Activated CD4-positive, alpha-beta T cell treated with anti-CD3 and anti-CD28 coated beads, Interleukin-2, amount 50 U/mL, for 24 hours (primary cell): ENCODE measurements around the gene GPR78.

Experiments used
- DNase-seq, 2 donors: peaks; one replicate each; pipeline ENCODE4 v3.0.0-alpha.2; 2020; ENCODE audit warnings: low read depth in 1 of 2, low spot score in 1 of 2

GPR78 gene

DNA sequence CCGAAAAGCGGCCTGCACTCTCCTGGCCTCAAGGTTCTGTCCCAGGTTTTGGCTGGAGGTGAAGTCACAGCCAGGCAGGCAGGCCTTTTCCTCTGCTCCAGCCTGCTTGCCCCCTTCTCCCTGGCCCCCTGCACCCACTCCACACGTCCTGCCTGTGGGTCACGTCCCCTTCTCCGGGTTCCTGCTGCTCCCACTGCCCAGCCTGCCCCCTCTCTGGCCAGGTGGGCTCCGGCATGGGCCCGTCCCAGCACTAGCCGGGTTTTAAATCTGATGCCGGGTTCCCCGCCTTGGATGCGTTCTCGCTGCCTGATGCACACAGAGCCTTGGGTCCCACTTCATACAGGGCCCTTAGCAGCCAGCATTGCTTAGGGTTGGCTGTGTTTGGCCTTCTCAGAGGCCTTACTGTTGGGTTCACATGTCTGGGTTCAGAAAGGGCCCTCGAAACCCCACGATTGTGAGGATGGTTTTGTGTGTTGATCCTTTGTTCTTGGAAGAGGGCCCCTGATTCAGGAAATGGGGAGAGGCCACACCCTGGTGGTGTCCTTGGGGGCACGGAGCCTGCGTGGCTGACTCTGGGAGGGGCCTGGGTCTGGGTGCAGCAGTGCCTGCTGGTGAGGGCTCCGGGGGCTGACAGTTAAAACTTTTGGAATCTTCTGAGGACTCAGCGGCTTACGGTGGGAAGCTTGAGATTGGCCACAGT, 18.3 kb downstream of the GPR78 start:
- DNase-seq = no peak

DNA sequence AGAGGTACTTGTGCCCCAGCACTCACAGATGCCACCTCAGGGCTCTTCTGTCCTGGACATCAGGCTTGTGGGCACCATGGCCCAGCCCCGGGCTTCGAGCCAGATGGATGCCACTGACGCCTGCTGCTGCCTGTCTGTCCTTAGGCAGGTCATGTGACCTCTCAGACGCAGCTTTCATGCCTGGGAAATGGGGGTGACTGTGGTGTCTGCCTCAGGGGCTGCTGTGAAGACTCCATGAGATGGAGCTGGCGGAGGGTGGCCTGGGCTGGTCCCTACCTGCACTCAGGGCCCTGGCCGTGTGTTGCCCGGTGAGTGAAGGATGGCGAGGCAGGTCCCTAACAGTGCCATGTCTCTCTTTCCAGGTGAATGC, 18.9 kb downstream of the GPR78 start:
- DNase-seq = no peak

DNA sequence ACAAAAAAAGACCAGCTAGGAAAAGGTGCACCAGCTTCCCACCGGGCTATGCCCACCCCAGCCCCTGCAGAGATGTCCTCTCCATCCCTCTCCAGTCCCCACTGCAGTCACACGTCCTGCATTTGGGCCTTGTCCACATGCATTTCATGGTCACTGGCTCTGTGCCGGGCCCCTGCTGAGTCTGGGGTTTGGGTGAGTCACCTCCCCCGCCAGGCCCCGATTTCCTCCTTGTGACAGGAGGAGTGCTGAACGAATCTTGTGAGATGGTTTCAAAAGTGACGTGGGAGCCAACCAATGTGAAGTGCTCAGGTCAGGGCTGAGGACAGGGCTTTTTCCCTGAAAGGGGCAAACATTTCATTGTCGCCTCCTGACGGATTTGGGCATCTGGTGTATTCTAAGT, 19.5 kb downstream of the GPR78 start:
- DNase-seq = no peak

DNA sequence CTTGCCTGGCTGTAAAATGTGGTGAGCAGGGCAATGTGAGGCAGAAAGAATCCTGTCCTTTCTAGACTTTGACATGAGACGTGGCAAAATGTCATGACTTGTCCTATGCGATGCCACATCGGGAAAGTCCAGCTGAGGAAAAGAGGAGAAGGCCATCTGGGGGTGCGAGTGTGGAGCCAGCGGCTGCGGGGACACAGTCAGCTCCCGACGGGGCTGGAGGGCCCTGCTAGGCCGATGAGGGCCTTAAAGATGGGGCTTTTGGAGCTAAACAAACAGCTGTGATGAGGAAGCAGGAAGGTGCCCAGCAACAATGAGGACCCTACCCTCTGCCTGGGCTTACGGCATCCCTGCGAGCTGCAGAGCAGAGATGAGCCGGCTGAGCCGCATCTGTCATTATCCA, 20.1 kb downstream of the GPR78 start:
- DNase-seq = no peak

DNA sequence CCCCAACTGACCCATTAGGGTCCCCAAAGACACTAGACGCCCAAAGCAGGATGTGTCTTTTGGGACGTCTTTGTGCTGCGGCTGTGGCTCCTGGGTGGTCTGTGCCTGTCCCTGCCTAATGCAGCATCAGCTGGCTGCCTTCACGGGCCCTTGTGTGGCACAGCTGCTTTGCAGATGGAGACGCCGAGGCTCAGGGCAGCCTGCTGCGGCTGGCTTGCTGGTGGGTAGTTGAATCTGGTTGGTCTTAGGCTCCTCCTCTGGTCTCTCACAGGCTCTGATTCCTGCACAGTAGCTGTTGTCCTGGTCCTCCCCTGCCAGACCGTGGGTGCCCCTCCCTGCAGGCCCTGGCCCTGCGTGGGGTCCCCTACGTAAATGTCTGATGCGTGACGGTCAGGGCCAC, 20.5 kb downstream of the GPR78 start:
- no peak for DNase-seq

DNA sequence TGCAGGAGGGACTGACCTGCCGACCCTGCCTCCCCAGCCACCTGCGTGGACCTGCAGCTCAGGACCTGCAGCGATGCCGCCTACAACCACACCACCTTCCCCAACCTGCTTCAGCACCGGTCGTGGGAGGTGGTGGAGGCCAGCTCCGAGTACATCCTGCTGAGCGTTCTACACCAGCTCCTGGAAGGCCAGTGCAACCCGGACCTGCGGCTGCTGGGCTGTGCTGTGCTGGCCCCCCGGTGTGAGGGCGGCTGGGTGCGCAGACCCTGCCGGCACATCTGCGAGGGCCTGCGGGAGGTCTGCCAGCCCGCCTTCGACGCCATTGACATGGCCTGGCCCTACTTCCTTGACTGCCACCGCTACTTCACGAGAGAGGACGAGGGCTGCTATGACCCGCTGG, 20.9 kb downstream of the GPR78 start:
- DNase-seq = no peak

DNA sequence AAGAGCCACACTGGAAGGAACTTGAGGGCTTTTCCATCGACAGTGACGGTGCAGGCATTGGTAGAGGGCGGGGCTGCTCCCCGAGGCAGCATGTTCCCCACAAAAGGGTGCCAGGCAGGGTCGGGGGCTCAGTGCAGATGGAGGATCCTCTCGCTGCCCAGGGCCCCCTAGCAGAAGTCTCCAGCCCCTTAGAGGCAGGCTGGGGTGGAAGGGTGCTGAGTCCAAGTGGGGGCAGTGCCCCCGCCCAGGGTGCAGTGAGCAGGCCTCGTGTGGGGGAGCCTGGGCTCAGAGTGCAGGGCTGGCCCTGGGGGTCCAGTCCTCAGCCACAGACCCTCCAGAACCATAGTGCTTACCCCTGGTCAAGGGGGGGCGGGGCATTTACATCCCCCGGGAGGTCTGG, 21.4 kb downstream of the GPR78 start:
- DNase-seq = no peak

DNA sequence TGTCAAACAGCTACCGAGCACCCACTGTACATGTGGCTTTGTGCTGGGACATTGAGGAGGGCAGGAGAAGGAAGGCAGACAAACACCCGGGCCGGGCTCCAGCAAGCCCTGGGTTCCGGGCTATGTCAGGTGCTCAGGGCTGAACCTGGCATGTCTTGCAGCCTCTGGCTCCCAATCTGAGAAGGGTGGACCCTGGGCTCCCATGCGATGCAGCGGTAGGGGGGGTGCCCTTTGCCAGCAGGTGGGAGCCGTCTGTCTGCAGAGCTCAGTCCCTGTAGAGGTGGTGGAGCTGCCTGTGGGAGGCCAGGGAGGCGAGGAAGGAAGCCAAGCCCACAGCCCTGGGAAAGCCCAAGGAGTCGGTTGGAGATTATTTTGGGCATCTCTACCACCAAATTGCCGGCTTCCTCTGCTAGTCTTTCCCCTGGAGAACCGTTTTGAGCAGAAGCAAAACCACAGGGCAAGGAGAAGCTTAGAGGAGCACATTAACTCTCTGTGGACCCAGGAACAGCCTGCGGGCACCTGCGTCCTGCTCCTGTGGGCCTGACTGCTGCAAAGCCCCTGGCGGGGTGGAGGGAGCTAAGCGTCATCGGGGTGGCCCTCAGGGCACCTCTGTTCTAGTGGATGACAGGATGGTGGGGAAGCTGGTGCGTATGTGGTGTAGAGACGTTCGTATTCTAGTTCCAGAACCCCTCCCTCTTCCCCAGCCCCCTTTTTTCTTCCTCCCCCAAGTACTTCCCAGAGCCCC, 22.7 kb downstream of the GPR78 start:
- no peak for DNase-seq

DNA sequence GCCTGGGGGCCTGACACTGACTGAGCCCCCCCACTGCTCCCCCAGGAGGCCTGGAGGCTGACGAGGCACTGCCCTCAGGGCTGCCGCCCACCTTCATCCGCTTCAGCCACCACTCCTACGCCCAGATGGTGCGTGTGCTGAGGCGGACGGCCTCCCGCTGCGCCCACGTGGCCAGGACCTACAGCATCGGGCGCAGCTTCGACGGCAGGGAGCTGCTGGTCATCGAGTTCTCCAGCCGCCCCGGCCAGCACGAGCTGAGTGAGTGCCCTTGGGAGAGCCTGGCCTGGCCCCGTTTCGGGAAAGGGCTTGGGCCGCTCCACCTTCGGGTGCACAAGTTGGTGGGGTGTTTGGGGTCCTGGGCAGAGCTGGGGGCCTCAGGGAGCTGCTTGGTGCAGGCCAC, 23.7 kb downstream of the GPR78 start:
- DNase-seq = no peak

DNA sequence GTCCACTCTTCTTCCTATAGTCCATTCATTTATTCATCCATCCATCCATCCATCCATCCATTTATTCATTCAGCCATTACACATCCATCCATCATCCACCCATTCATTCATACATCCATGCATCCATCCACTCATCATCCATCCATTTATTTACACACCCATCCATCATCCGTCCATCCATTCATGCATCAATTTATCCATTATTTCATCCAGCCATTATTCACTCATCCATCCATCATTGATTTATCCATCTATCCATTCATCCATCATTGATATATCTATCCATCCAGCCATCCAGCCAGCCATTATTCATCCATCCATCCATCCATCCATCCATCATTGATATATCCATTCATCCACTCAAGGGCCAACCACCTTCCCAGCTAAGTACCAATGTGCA, 25.1 kb downstream of the GPR78 start:
- no peak for DNase-seq

DNA sequence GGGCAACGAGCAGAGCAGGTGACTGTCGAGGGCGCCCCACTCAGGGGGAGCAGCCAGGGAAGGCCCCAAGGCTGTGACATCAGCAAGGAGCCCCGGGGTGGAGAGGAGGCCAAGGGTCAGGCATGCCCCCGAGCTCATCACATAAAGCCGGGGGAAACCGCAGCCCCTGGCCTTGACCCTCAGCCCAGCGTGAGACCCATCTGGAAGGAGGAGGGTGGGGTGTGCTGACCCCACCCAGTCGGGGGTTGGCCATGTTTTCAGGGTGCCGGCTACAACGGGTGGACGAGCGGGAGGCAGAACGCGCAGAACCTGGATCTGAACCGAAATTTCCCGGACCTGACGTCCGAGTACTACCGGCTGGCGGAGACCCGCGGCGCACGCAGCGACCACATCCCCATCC, 26.3 kb downstream of the GPR78 start:
- no peak for DNase-seq

DNA sequence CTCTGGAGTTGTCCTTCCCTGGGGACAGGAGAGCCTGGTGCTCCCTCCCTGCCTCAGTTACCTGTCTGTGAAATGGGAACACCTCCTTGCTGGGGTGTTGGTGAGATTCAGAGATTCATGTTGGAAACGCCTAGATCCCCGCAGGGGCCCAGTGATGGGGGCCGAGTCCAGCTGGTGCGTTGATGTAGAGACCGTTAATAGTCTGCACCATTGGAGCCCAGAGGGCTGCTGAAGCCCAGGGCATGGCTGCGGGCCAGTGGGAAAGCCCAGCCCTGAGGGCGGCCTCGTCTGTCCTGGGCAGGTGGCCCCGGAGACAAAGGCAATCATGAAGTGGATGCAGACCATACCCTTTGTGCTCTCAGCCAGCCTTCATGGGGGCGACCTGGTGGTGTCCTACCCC, 26.8 kb downstream of the GPR78 start:
- no peak for DNase-seq

DNA sequence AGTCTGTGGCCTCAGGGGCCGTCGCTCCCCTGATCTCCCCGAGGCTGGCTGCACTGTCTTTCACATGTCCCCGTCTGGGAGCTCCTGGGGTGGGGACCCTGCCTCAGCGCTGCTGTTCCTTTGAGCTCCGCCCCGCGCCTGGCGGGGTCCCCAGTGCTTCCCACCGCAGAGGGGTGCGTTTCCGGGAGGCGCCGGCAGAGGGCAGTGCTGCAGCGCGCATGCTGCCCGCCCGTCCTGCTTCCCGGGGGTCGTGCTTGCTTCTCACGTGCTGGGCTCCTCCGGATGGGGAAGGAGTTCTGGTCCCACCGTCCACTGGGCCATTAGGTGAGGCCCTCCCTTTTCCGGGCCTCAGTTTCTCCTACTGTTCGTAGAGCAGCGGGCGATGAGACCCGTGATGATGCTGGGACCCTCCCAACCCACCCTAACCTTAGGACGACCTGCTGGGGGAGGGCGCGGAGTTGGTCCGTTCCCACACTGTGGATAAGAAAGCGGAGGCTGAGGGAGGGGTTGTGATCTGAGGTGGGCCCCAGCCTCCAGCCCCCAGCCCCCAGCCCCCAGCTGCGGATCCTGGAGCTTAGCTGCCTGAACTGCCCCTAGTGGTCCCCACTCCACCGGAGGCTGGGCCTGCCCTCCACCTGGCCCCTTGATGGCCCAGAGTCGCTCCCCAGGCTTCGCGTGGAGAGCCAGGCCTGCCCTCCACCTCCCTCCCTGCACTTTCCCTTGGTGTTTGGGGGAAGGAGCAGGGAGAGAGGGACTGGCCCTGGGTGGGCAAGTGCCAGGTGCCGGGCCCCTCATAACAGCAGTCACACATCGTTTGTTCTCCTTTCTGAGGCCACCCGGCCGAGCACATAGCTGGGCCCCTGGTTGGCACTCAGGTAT, 27.6 kb downstream of the GPR78 start:
- peak in 1 of 2 donors; percentile 17 for DNase-seq

DNA sequence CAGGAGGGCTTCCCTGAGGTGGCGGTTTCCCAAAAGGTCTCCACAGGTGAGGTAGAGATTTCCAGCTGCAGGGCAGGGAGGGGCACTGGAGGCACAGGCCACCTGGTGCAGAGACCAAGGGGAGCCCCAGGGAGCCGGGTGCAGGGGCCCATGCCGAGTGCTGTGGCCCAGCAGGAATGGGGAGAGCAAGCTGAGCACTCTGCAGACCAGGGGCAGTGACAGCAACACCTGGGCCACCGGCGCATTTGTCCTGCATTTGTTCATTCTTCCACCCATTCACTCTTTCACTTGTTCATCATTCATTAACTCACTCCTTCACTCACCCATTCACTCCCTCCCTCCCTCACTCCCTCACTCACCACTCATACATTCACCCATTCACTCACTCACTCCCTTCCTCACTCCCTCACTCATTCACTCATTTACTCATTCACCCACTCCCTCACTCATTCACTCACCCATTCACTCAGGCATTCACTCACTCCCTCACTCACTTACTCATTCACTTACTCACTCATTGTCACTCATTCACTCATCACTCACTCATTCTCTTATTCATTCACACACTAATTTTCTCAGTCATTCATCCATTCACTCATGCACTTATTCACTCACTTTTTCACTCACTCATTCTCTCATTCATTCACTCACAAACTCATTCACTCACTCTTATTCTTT, 28.7 kb downstream of the GPR78 start:
- no peak for DNase-seq

DNA sequence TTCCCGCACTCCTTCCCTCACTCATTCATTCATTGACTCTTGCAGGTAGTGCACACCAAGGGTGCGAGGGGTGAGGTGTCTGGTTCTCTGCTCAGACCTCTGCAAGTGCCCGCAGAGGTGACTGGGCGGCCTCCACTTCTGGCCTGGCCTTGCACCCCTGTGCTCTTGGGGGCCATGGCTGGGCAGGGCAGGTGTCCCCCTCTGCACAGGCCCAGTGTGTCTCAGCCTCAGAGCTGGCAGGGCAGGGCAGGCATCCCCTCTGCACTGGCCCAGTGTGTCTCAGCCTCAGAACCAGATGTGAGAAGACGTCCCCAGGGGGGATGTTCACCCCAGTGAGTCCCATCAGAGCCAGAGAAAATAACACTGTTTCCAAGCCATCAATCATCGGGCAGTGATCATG, 29.2 kb downstream of the GPR78 start:
- no peak for DNase-seq

DNA sequence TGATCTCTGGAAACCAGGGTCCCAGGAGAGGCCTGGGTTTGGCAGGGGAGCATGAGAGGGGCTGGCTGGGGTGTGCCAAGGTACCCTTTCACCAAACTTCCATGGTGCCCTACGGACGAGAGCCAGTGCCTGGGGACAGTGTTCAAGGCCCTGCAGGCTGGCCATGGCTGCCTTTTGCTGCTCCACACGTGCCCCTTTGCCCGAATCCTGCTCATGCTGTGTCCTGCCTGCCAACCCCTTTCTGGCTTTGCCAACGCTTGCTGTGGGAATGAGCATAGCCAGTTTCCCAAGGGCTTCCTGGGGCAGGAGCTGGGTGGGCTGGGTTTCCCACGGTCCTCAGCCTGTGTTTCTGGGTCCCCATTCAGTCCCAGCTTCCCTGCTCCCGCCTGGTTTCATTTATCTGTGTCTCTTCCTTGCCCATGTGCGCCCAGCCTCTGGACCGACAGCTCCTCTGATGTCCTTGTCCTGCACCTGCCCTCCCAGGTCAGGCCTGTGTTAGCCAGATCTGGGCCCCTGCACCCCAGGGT, 29.7 kb downstream of the GPR78 start:
- DNase-seq = no peak

DNA sequence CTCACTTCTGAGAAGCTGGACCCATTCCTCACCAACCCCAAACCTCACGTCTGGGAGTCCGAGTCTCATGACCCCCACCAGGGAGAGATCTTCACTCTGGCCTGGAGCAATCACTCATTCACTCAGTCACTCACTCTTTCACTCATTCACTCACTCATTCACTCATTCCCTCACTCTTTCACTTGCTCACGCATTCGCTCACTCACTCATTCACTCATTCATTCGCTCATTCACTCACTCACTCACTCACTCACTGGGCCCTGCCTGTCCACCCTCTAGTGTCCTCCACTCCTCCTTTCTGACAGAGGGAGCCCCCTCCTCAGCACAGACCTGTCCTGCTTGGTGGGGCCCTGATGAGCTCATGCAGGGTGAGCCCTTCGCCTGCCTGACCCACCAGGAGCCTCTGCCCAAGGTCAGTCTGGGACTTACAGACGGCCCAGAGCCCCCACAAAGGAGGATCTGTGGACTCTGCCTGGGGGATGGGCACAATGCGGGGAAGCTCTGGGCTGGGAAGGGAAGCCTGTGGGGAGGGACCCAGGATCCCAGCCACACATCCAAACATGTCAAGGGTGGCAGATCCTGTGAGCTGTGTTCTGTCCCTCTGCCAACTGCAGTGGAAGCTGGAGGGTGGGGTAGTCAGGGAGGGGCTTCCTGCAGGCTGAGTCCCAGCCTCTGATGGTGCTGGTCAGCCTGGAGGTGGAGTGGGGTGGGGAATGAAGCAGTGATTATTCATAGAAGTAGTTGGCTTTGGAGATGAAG, 30.8 kb downstream of the GPR78 start:
- no peak for DNase-seq

DNA sequence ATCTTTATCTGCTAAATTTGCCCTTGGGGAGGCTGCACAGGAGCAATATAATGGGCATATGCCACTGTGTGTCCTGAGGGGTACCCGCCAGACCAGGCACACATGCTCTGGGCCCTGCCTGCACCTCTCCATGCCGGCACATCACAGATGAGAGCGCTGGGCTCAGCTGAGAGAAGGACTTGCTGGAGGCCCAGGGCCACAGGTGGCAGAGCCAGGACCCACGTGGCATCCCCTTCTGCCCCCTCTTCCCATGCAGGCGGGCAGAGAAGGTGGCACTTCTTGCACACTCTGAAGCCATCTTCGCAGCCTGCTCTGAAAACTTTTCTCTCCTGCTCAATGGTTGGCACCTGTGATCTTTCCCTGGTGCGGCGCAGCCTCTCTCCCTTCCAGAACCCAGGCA, 32.5 kb downstream of the GPR78 start:
- no peak for DNase-seq

DNA sequence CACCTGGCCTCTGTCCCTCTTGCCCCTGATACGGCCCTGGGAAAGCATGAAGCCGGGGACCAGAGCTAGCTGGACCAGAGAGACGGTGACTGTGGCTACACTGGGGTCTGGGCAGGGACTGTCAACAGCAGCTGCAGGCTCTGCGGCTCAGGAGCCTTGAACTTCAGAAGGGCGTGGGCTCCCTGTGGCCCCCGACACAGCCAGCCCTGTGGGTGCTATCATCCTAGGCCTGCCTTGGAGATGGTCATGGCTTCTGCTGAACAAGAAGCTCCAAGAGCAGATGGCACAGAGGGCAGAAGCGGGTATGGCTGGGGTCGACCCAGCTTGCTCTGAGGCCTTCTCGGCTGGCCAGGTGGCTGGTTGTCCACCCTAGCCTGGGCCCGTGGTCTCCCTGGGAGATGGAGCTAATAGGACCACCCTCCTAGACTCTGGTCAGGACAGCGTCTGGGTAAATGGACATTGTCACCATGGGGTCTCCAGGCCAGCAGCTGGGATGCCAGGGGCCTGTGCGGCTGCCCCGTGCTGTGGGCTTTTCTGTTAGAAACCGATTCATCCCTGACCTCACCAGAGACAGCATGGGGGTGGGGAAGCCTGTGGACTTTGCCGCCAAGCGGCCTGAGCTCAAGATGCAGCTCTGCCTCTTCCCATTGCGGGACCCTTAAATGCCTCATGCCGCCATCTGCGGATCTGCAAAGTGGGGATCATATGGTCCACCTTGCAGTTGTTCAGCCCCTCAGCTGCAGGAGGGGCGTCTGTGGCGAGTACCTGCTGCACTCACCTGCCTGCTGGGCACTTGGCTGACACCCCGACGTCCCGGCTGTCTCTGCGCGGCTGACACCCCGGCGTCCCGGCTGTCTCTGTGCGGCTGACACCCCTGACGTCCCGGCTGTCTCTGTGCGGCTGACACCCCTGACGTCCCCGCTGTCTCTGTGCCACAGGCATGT, 33.5 kb downstream of the GPR78 start:
- no peak for DNase-seq
